Articular chondrocyte of knee joint (primary cell): ENCODE results near the gene ABCB4. TPM values are rescaled to one million over a fixed set of nuclear protein-coding genes. Genes with fewer than 3 reads are reported as not detected.

Experiments
- total RNA-seq: library from RNA; depleted of rRNA; stranded (reverse); fragments of >200 nt; gene quantifications from 2 replicates; pipeline ENCODE4 v1.2.3, GENCODE V29; 2012

The ABCB4 gene
- 0.65 and 3.5 TPM in 2 replicates for total RNA-seq

GRCh38 chr7:87475359-87476178, at the start of gene ABCB4:
Gene ABCB4 (minus strand): TSS chr7:87475680. CDS start chr7:87475465, 215 bp downstream.

Other genes starting within 250 kb of the ABCB4 start
- 28.7 and 37.6 TPM in 2 replicates for gene CROT, start 130.0 kb downstream of the ABCB4 start, total RNA-seq
- 0.32 TPM in 1 of 2 replicates, not detected in the other for gene ABCB1, start 125.2 kb upstream of the ABCB4 start, total RNA-seq
- 0.26 and 1.4 TPM in 2 replicates for gene RUNDC3B, start 152.7 kb upstream of the ABCB4 start, total RNA-seq